NT2/D1 (cell line): ENCODE data around the gene SYT1.

Source experiments
- SUZ12 ChIP-seq: IDR thresholded peaks from 2 replicates; pipeline ENCODE4 v1.6.1; 2011; ENCODE audit not compliant: insufficient read length, insufficient read depth; ENCODE audit errors: extremely low read depth
- YY1 ChIP-seq: IDR thresholded peaks from 2 replicates; pipeline ENCODE4 v1.6.1; 2011; ENCODE audit not compliant: insufficient read length, insufficient read depth
- ZNF274 ChIP-seq: IDR thresholded peaks from 2 replicates; pipeline ENCODE4 v1.6.1; 2011; ENCODE audit warnings: mild to moderate bottlenecking, low read depth, low read length

DNA sequence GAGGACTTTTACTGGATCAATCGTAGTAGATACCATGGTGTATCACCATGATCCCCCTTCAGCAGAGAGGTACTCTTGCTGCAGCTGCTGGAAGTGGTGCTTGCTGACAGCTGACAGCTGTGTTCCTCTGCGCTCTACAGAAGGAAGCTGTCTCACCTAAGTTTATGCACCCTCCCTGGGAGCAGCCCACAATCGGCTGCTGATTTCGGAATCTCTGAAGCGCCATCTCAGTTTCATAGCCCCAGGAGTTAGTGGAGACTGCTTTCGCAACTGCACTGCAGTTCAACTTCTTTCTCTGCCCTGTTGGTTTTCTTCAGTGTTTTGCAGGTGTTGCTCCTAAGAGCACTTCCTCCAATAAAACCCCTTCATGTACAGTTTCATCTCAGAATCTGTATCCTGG lies 588.3 kb downstream of the SYT1 start:
- no peak for TF ChIP-seq ZNF274
- TF ChIP-seq SUZ12: no peak
- TF ChIP-seq YY1: no peak
